Jurkat, Clone E6-1 (cell line): ENCODE data around the gene PALM.

ENCODE experiments used
- DNase-seq: peaks from one replicate; pipeline ENCODE4 v3.0.0-alpha.2; 2011; ENCODE audit warnings: low read depth, low spot score
- H3K4me3 ChIP-seq: 2 replicates; pipeline ENCODE4 v1.5.1; 2011; ENCODE audit warnings: mild to moderate bottlenecking, low read length, control low read depth, moderate library complexity

PALM gene

DNA sequence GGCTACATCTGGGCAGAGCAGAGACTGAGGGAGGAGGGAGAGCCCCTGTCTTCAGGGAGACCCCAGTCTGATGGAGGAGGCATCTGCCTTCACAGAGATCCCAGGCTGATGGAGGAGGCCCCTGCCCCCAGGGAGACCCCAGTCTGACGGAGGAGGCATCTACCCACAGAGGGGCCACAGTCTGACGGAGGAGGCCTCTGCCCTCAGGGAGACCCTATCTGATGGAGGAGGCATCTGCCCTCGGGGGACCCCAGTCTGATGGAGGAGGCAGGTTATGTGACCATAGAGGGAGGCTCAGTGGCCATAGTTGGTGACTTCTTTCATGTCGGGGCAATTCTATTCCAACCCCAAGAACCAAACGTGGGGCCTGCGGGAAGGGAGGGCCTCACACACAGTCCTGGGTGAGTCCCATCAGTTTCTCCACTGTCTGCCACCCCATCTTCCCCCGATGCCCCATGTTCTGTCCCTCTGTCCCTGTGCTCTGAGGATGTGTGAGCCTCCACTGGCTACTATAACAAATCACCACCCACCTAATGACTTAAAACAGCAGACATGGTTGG lies 56.5 kb downstream of the PALM start:
- no peak overlapping the region for H3K4me3 ChIP-seq
- no peak for DNase-seq

DNA sequence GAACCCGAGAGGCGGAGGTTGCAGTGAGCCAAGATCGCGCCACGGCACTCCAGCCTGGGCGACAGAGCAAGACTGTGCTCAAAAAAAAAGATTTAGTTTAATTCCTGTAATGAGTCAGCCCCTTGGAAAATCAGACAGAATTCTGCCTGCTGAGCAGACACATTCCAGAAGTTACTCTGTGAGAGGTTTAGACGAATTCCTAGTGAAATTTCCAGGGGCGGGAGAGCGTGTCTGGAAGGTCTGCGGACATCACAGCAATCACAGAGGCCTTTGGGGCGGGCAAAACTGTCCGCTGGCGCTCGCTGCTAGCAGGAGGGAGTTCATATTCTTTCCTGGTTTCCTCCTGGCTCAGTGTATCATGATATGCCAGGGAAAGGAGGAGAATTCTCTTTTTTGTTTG lies 59.7 kb downstream of the PALM start:
- H3K4me3 ChIP-seq = no peak overlapping the region
- no peak for DNase-seq

DNA sequence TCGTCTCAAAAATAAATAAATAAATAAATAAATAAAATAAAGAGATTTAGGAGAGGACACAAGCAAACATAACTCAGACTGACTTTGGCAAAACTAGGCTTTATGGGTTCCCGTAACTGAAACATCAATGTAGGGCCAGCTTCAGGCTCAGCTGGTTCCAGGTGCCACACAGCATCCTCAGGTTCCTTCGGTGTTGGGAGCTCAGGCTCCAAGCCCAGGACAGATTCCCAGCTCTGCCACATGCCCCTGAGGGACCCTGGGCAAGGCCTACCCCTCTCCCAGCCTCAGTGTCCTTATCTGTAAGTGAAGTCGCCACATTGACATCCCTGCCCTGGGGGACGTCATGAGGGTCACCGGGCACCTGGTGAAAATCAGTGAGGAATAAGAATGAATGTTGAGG lies 60.9 kb downstream of the PALM start:
- no peak overlapping the region for H3K4me3 ChIP-seq
- DNase-seq = no peak

DNA sequence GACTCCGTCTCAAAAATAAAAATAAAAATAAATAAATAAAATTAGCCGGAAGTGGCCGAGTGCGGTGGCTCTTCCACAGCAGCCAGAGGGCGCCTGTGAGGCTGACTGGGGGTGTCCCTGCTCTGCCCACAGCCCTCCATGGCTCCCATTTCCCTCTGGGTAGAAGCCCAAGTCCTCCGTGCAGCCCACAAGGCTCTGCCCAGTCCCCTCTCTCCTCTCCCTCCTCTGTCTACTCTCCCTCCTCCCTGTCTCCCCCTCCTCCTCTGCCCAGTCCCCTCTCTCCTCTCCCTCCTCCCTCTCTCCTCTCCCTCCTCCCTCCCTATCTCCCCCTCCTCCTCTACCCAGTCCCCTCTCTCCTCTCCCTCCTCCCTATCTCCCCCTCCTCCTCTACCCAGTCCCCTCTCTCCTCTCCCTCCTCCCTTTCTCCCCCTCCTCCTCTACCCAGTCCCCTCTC lies 62.6 kb downstream of the PALM start:
- H3K4me3 ChIP-seq = no peak overlapping the region
- no peak for DNase-seq

DNA sequence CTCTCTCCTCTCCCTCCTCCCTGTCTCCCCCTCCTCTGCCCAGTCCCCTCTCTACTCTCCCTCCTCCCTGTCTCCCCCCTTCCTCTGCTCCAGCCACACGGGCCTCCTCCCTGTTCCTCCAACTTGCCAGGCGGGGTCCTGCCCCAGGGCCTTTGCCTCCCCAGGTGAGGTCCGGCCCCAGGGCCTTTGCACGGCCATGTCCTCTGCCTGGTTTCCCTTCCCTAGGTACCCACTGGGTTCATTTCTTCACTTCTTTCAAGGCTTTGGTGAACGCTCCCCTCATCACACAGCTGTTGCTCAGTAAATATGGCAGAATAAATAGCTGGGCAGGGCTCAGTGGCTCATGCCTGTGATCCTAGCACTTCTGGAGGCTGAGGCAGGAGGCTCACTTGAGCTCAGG lies 63.3 kb downstream of the PALM start:
- no peak for DNase-seq
- no peak overlapping the region for H3K4me3 ChIP-seq

DNA sequence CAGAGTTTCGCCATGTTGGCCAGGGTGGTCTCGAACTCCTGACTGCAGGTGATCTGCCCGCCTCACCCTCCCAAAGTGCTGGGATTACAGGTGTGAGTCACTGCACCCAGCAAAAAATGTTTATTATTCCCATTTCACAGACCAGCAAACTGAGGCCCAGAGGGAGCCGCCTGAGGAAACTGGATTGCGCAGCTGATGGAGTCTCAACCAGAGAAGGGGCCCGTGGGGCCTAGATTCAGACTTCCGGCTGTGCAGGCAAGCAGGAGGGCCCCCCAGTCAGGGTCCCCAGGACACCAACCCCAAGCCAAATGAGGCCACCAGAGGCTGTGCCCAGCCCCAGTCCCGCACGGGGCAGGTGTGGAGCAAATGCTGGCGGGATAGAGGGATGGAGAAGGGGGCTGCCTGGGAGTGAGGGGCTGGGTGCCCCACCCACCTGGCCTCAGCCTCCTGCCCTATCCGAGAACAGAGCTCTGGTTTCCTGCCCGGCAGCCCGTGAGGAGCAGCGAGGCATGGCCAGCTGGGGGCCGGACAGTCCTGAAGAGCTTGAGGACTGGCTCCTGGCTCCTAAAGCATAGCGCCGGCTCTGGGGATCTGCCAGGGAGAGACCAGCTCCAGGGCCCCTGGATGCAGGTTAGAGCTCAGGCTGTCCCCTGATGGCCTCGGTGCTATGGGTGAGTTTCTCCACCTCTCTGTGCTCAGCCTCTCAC lies 64.1 kb downstream of the PALM start:
- no peak overlapping the region for H3K4me3 ChIP-seq
- DNase-seq = no peak

DNA sequence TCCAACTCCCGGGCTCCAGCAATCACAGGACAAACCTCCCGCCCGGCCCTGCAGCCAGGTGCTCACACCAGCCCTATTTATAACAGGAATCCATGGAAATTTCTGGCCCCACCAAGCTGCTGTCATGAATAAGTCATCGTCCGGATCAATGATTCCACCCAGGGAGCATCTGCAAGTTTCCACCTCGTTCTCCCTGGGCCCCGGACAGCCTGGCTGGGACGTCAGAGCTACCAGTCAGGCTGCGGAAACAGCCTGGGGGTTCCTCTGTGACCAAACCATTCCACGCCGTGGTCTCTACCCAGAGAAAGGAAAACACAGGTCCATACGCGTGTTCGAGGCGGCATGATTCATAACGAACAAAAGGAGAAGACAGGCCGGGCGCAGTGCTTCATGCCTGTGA lies 67.8 kb downstream of the PALM start:
- no peak for DNase-seq

DNA sequence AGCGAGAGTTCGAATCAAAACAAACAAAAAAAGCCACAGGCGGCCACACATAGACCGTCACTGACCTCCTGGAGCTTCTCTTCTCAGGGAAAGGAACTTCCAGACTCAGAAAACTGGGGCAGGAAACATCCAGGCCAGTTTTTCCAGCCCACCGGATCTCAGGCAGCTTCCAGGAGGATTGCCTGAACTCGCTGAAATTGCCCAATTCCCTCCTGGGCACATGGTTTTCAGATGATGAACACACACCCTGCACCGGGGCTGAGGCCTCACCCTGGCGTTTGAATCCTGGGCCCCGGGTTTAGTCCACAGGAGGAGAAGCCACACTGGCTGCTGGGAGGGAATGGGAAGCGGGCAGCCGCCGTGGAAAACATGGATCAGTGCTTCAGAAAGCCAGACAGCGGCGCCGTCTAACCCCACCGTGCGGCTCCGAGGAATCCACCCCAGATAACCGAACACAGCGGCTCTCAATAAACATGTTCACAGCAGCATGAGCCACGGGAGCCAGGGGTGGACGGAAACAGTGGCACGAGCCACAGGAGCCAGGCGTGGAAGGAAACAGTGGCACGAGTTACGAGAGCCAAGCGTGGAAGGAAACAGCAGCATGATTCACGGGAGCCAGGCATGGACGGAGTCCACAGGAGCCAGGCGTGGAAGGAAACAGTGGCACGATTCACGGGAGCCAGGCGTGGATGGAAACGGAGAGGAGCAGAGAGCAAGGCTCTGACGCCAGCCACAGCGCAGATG lies 70.3 kb downstream of the PALM start:
- no peak overlapping the region for H3K4me3 ChIP-seq
- DNase-seq = no peak

More for the DNA sequence above, 67.8 kb downstream of the PALM start:
- no peak overlapping the region for H3K4me3 ChIP-seq

DNA sequence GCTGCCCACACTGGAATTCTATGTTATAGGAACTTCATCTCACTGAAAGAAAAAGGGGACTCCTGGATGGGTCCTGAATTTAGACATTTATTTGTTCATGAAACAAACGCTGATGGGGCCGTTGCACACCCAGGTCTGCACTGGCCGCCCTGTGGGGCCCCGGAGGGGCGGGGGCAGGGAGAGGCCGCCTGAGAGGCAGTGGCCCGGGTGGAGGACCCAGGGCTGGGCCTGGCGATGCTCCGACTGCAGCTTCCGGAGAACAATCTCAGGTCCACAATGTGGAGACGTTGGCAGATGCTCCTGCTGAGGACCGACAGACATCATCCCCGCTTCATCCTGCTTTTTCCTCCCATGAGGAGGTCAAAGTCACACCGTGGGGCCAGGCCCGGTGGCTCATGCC lies 72.2 kb downstream of the PALM start:
- no peak overlapping the region for H3K4me3 ChIP-seq
- DNase-seq = no peak

DNA sequence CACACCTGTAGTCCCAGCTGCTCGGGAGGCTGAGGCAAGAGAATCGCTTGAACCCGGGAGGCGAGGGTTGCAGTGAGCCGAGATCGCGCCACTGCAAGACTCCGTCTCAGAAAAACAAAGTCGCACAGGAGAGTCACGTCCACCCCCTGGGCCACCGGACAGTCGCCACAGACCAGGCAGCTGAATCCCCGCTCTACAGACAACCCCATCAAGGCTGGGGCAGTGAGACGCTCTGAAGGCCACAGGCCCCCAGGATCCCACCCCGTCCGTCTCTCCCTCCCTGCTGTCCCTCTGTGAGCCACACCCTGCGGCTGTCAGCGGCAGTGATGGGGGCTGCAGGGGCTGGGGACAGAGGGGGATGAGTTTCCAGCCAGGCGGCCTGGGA lies 73.1 kb downstream of the PALM start:
- DNase-seq = no peak
- H3K4me3 ChIP-seq = no peak overlapping the region

DNA sequence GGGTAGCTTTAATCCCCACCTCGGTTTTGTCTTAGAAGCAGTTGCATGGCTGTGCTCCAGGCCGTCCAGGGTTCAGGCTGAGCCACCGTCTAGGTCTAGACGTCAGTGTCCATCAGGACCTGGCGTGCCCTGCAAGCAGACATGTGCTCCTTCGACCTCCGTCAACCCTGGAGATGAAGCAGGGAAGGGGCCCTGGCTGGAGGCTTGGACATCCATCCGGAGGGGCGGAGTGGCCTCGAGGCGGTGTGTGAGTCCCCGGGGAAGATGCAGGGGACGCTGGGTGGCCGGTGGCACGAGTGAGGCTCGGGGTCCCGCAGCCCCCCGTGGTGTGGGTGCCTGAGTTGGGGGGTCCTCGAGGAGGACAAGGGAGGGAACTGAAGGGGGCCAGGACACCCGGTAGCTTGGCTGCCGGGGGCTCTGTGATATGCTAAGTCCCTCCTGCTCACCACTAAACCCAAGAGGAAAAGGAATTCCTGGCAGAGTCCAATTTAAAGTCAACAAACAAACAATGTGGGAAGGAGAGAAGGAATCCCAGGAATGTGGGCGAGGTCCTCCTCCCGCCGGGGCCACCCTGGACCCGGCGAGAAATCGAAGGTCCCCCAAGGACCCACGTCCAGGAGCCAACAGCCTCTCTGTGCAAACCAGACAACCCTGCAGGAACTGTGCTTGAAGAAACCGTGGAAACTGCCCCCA lies 73.6 kb downstream of the PALM start:
- DNase-seq = no peak
- H3K4me3 ChIP-seq = no peak overlapping the region

DNA sequence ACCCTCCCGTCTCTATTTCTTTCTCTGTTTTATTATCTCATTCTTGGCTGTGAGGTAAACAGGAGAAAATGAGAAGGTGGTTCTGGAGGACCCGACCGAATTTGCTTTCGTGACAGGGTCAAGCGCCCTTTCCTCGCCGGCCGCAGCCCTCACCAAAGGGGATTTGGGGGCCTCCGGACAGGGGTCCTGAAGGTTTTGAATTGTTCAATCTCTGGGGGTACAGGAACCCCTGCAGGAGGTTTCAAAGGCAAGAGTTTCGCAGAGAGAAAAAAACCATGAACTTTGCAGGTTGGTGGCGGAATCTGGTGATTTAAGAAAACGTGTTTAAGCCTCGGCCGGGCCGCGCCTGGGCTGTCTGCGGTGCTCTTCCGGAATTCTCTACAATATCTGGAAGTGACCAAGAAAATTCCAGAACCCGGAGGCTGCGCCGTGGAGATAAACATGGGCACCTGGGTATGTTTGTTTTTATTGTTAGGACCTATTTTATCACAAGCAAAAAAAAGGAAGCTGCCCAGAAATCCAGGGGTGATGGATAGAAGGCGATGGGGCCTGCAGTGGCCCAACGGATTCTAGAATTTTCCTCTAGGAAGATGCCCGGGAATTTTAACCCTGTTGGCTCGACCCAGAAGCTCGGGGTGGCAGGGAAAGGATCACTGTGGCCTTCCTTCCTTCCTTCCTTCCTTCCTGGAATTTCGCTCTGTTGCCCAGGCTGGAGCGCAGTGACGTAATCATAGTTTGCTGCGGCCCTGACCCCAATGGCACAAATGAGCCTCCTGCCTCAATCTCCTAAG lies 74.3 kb downstream of the PALM start:
- H3K4me3 ChIP-seq = no peak overlapping the region
- DNase-seq = no peak

DNA sequence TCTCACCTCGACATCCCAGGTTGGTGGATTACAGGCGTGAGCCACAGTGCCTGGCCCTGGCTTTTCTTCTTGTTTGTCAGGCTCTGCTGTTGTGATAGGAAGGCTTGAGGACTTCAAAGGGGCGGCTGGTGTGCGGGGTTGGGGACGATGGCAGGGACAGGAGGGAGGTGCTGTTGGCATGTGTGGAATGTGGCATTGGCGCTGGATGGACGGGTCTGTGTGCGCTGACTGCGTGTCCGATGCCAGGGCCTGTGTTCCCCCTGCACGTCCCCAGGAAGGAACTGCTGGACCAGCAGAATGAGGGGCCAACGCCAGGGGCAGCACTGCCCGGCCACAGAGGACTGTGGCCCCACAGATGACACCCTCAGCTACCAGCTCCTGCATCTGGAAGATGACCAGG lies 75.8 kb downstream of the PALM start:
- DNase-seq = no peak
- H3K4me3 ChIP-seq = no peak overlapping the region

DNA sequence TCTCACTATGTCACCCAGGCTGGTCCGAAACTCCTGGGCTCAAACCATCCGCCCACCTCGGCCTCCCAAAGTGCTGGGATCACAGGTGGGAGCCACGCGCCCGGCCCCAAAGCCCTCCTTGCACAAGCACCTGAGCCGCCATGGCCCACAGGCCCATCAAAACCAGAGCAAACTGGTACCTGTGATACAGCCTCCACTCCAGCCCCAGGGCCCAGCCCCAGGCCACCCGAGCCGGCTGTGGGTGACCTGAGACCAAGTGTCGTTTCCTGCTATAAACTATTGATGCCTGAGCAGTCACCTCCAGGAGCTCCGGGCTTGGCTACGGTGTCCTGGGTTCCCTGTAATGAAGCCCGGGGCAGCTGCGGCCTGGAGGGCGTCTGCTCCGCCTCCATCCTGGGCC lies 78.8 kb downstream of the PALM start:
- no peak for DNase-seq

DNA sequence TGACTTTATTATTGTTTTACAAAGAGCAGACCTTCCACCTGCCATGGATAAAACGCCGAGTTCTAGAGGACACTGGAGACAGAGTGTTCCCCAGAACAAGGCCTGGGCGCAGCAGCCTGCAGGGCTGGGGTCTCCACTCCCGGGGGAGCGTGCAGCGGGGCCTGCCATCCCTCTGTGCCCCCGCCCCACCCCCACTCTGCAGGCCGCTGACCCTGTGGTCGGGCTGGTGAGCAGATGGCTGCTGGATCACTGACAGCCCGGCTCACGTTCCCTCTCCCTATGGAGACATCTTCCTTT lies 79.9 kb downstream of the PALM start:
- no peak overlapping the region for H3K4me3 ChIP-seq

More for the DNA sequence above, 78.8 kb downstream of the PALM start:
- H3K4me3 ChIP-seq = no peak overlapping the region

DNA sequence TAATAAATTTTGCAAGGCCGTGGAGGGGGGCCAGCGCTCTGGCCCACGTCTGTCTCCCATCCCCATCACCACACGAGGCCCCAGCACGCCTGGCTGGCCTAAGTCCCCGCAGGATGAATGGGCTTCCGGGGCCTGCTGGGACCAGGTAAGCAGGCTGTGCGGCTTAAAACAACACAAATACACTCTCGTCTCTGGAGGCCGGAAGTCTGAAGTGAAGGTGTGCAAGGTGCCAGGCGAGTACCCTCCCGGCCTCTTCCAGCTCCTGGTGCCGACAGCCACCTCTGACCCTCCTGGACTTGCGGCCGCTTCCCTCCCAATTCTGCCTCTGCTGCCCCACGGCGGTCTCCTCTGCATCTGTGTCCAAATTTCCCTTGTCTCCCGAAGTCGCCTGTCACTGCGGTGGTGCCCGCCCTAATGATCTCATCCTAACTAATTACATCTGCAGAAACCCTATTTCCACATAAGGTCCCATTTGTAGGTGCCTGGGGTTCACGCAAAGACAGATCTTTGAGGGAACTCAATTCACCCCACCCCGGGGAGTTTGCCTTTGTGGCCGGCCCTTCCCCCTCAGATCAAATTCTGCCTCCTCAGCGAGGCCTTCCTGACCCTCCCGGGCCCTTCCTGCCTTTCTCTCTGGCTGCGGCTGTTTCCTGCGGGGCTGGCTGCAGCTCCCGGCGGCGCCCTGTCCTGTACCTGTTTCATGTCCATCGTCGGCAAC lies 80.4 kb downstream of the PALM start:
- DNase-seq = no peak
- H3K4me3 ChIP-seq = no peak overlapping the region

More for the DNA sequence above, 79.9 kb downstream of the PALM start:
- no peak for DNase-seq

DNA sequence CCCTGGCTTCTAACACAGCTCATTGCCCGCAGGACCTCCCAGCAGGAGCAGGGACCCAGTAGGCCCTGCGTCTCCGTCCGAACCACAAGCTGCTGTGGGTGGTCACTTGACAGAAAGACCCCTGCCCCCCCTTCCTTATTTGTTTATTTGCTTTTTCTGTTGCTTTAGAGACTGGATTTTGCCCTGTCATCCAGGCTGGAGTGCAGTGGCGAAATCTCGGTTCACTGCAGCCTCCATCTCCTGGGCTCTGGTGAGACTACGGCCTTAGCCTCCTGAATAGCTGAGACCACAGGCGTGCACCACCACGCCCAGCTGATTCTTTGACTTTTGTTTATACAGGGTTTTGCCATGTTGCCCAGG lies 80.9 kb downstream of the PALM start:
- DNase-seq = no peak
- H3K4me3 ChIP-seq = no peak overlapping the region

DNA sequence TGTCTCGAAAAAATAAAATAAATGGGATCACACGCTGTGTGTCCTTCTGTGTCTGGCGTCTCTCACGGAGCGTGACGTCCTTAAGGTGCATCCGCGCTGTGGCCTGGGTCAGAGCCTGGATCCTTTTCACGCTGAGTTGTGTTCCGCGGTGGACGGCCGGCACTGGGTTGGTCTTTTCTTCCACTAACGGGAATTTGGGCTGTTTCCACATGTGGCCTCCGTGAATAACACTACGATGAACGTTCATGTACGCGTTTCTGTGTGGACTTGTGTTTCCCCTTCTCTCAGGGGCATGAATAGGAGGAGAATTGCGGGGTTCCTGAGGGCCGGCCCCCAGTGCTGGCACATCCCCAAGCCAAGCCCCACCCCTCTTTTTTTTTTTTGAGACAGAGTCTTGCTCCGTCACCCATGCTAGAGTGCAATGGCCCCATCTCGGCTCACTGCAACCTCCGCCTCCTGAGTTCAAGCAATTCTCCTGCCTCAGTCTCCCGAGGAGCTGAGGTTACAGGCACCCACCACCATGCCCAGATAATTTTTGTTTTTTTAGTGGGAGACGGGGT lies 82.4 kb downstream of the PALM start:
- DNase-seq = no peak
- no peak overlapping the region for H3K4me3 ChIP-seq
